SHP77 (cell line): ENCODE measurements around the gene CHRD.
"Not testable (repeated sequence)": the region's sequence is repeated elsewhere in the genome, so short reads cannot be mapped to it uniquely, and the experiment has no call there.

Source experiments
- DNase-seq, 2 experiments: peaks; one replicate each; lab custom pipeline; 2025; lab: John Stamatoyannopoulos, UW

CHRD gene

DNA sequence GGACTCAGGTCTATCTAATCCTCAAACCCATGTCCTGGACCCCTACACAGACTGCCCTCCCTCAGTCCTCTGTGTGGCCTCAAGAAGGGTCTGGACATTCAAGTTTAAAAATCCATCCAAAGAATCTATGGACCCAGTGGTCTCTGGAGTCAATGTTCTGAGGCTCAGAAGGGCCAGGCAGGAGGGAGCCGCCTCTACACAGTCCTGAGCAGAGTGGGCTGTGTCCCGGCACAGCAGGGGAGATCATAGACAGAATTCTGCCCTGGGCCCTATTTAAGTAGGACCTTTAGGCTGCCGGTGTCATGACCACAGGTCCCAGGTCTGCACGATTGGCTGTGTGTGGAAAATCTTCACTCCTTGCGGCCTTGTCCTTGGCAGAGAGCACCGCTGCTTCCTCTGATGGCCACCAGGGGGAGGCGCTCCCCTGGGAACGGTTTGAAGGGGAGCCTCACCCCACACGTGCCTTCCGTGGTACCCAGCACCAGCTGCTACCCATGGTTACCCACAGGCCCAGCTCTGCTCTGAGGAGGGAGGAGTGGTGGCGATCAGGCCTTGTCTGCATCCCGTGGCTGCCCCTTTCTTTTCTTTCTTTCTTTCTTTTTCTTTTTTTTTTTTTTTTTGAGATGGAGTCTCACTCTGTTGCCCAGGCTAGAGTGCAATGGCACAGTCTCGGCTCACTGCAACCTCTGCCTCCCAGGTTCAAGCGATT is 37.9 kb downstream of the CHRD start:
- peak; percentile 18 to 25 for DNase-seq

DNA sequence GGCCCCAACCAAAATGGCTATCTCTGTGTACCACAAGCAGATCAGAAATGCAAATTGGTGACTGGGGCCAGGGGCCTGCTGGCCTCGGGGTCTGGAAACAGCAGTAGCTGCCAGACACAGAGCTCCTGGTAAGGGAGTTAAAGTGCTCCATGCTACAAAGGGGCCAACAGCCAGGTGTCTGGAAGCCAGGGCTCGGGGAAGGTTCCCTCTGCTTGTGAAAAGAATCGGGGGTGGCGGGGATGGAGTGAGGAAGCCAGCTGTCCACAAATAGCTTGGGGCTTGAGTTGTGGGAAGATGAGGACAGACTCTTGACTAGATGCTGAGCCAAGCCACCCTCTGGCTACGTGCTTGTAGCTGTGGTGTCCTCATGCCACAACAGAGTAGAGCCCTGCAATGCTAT is 39.3 kb downstream of the CHRD start:
- no peak for DNase-seq

DNA sequence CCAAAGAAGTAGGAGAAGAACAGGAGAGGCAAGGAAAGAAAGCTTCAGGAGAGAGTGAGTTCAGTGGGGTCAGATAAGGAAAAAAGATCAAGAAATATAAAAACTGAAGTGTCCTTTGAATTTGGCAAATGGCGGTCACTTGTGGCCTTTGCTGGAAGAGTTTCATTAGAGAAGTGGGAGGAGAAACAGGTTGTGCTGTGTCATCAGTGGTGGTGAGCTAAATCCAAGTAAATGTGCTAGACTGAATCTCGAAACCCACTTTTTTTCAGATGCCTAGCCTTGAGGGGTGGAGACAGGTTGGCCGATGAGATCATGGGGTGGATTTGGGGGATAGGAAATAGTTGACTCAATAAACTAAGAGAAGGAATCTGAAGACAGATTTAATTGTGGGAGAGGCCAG is 43.7 kb downstream of the CHRD start:
- DNase-seq, result no peak

GRCh38 chr3:184426691-184427141 is 46.9 kb downstream of the CHRD start:
- DNase-seq, result no peak

GRCh38 chr3:184428561-184429175 is 48.8 kb downstream of the CHRD start:
- no peak for DNase-seq

DNA sequence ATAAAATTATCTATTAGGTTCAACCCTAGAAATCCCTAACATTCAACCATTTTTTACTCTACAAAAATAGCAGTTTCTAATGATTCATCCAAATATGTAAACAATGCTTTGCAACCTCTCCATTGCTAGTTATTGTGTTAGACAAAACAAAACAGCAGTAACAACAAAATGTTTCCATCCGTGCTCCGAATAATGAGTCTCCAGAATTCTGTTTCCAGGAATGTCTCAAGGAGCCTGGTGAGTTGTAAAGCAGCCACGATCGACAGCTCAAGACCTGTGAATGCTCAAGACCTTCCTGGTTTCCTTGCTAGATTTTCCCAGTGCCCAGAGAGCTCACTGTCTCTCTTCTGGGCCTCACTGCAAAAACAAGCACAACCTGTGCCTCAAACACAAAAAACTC is 49.9 kb downstream of the CHRD start:
- no peak for DNase-seq

DNA sequence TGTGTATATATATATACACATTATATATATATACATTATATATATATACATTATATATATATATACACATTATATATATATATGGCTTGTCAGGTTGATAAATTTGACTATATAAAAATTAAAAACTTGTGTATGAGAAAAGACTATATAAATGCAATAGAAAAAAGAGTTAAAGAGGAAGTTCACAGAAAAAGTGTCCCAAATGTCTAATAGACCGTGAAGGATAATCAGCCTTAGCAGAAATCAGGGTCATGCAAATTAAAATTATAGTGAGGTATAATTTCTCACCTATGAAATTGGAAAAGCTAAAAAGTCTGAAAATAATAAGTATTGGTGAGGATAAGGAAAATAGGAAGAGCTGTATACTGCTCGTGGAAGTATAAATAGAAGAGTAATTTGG is 51.1 kb downstream of the CHRD start:
- DNase-seq, result no peak

DNA sequence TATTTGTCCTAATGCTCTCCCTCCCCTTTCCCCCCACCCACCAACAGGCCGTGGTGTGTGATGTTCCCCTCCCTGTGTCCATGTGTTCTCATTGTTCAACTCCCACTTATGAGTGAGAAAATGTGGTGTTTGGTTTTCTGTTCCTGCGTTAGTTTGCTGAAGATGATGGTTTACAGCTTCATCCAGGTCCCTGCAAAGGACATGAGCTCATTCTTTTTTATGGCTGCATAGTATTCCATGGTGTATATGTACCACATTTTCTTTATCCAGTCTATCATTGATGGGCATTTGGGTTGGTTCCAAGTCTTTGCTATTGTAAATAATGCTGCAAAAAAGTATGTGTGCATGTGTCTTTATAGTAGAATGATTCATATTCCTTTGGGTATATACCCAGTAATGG is 53.3 kb downstream of the CHRD start:
- not testable (repeated sequence) for DNase-seq

- DNase-seq, result no peak
Observed at GRCh38 chr3:184439096-184439495, 59.2 kb downstream of the CHRD start.
